Measurements from ENCODE around the gene C4orf51. TPM values are rescaled to one million over a fixed set of nuclear protein-coding genes. Genes with fewer than 3 reads are reported as not detected.

Gene C4orf51
- total and polyA plus RNA-seq, 7 donors = not detected

DNA sequence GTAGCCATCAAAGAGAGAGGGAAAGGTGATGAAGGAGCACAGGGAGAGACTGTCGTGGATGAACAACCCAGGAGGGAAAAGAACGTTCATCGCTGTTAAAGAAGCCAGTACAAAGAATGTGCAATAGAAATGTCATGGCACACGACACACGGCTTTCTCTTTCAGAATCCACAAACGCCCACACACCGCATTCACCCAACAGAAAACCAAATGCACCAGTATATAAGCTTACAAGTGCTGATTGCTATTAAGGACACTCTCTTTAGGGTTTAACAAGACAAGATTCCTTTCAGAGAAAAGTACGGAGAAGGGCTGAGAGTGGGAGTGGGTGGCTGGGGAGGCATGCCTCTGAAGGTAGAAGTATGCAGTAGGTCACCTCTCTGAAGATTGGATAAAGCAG lies 80.2 kb downstream of the C4orf51 start:
- 93 to 96% methylated on average over 8 of the region's 8 CpGs for WGBS, 2 donors
- H3K4me1 ChIP-seq = no peaks in the 10 kb centered on the region
- H3K27me3 ChIP-seq = no peaks in the 10 kb centered on the region
- no peak for DNase-seq
- H3K27ac ChIP-seq = no peak overlapping the region
- peaks cover 1 to 51% (median 38%) of the 10 kb centered on the region in 4 donors for H3K36me3 ChIP-seq
- H3K4me3 ChIP-seq = no peak overlapping the region
- no peaks in the 10 kb centered on the region for H3K9me3 ChIP-seq
- intact Hi-C loops (cut with DNase I) = no loop called here
- no peak for TF ChIP-seq EP300 (IDR thresholded peaks at IDR 0.05)
- TF ChIP-seq POLR2AphosphoS5 (IDR thresholded peaks at IDR 0.05) = no peak
- no peak for TF ChIP-seq POLR2A (IDR thresholded peaks at IDR 0.05)

- Histone ChIP-seq H3K27ac (no peak overlapping the region), H3K4me1 (no peaks in the 10 kb centered on the region), H3K27me3 (no peaks in the 10 kb centered on the region), H3K4me3 (no peak overlapping the region), H3K36me3 (peaks cover 5 to 61% (median 42%) of the 10 kb centered on the region in 4 donors), H3K9me3 (no peaks in the 10 kb centered on the region)
- DNase-seq = no peak
- TF ChIP-seq, protein P1, sequence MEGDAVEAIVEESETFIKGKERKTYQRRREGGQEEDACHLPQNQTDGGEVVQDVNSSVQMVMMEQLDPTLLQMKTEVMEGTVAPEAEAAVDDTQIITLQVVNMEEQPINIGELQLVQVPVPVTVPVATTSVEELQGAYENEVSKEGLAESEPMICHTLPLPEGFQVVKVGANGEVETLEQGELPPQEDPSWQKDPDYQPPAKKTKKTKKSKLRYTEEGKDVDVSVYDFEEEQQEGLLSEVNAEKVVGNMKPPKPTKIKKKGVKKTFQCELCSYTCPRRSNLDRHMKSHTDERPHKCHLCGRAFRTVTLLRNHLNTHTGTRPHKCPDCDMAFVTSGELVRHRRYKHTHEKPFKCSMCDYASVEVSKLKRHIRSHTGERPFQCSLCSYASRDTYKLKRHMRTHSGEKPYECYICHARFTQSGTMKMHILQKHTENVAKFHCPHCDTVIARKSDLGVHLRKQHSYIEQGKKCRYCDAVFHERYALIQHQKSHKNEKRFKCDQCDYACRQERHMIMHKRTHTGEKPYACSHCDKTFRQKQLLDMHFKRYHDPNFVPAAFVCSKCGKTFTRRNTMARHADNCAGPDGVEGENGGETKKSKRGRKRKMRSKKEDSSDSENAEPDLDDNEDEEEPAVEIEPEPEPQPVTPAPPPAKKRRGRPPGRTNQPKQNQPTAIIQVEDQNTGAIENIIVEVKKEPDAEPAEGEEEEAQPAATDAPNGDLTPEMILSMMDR (IDR thresholded peaks at IDR 0.05) = no peak
- no peak for TF ChIP-seq POLR2AphosphoS5 (IDR thresholded peaks at IDR 0.05)
- TF ChIP-seq EP300 (IDR thresholded peaks at IDR 0.05) = no peak
- TF ChIP-seq POLR2A (IDR thresholded peaks at IDR 0.05) = no peak
- intact Hi-C loops (cut with DNase I) = no loop called here
- WGBS, 2 donors = 98% methylated on average over 49 of the region's 49 CpGs
Measured at GRCh38 chr4:145760961-145761929, 81.3 kb downstream of the C4orf51 start.

- Histone ChIP-seq H3K9me3 (no peaks in the 10 kb centered on the region), H3K36me3 (peaks cover 5 to 61% (median 42%) of the 10 kb centered on the region in 4 donors), H3K27me3 (no peaks in the 10 kb centered on the region), H3K4me1 (no peaks in the 10 kb centered on the region), H3K4me3 (no peak overlapping the region), H3K27ac (no peak overlapping the region)
- intact Hi-C loops (cut with DNase I) = no loop called here
- DNase-seq = no peak
- no peak for TF ChIP-seq POLR2AphosphoS5 (IDR thresholded peaks at IDR 0.05)
- no peak for TF ChIP-seq EP300 (IDR thresholded peaks at IDR 0.05)
- TF ChIP-seq POLR2A (IDR thresholded peaks at IDR 0.05) = no peak
- TF ChIP-seq, protein P1 (IDR thresholded peaks at IDR 0.05) = no peak
- 94 to 96% methylated on average over 8 of the region's 8 CpGs for WGBS, 2 donors
Measured at GRCh38 chr4:145762719-145763118, 82.8 kb downstream of the C4orf51 start.

DNA sequence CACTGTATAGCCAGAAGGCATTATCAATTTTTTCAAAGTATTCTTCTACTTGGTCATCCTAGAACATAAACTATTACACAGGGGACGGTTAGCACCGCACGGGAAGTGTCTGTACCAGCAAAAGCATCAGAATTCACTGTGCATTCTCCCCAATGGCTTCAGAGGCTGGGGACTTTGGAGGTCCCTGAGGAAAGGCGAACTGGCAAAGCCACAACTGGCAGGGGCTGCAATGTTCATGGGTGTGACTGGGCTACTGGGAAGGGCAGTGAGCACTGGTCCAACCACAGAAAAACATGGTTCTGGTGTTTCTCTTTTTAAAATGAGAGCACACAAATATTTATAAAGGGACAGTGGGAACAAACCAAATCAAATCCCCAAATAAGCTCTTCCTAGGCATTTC lies 83.5 kb downstream of the C4orf51 start:
- no peak for TF ChIP-seq POLR2AphosphoS5 (IDR thresholded peaks at IDR 0.05)
- TF ChIP-seq EP300 (IDR thresholded peaks at IDR 0.05) = no peak
- TF ChIP-seq, protein P1 (IDR thresholded peaks at IDR 0.05) = no peak
- no peak for TF ChIP-seq POLR2A (IDR thresholded peaks at IDR 0.05)
- 94 to 97% methylated on average over 4 of the region's 4 CpGs for WGBS, 2 donors

DNA sequence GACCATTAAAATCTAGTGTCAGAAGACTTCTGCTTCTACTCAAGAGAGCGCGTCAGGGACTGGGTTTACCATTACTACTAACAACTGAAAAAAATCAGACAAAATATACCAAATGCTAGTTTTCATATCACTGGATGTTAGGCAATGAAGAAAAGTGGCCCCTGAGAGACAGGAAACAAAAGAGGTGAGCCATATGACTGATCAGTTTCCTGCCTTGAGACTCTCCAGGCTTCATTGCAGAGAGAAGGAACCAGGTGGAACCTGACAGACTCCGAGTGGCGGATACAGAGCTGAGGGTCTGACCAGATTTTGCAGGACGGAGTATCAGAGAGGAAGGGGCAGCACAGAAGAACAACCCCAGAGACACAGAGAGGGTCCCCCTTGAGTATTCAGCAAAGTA lies 86.3 kb downstream of the C4orf51 start:
- Histone ChIP-seq H3K27ac (no peak overlapping the region), H3K4me3 (no peak overlapping the region), H3K9me3 (no peaks in the 10 kb centered on the region), H3K36me3 (peaks cover 5 to 44% (median 27%) of the 10 kb centered on the region in 4 donors), H3K27me3 (no peaks in the 10 kb centered on the region), H3K4me1 (no peaks in the 10 kb centered on the region)
- 96 to 98% methylated on average over 5 of the region's 5 CpGs for WGBS, 2 donors
- TF ChIP-seq POLR2A (IDR thresholded peaks at IDR 0.05) = no peak
- TF ChIP-seq POLR2AphosphoS5 (IDR thresholded peaks at IDR 0.05) = no peak
- TF ChIP-seq EP300 (IDR thresholded peaks at IDR 0.05) = no peak
- TF ChIP-seq, protein P1 (IDR thresholded peaks at IDR 0.05) = no peak
- intact Hi-C loops (cut with DNase I) = no loop called here
- DNase-seq = no peak

More for the DNA sequence above, 83.5 kb downstream of the C4orf51 start:
- H3K27me3 ChIP-seq = no peaks in the 10 kb centered on the region
- H3K36me3 ChIP-seq = peaks cover 5 to 61% (median 42%) of the 10 kb centered on the region in 4 donors
- DNase-seq = no peak
- H3K27ac ChIP-seq = no peak overlapping the region
- H3K9me3 ChIP-seq = no peaks in the 10 kb centered on the region
- no peak overlapping the region for H3K4me3 ChIP-seq
- H3K4me1 ChIP-seq = no peaks in the 10 kb centered on the region
- intact Hi-C loops (cut with DNase I) = no loop called here

Measured in sigmoid colon (tissue), 7 donors.